GM21360 (cell line): Measurements from ENCODE around the gene TIMP2.
"Not testable (repeated sequence)": the region's sequence is repeated elsewhere in the genome, so short reads cannot be mapped to it uniquely, and the experiment has no call there.

ENCODE experiments used
- ATAC-seq: cut with Tn5 transposase; IDR thresholded peaks from one replicate; pipeline ENCODE4 v1.9.1; 2021; ENCODE audit warnings: mild to moderate bottlenecking, moderate library complexity; ENCODE audit not compliant: unreplicated experiment

Gene TIMP2

GRCh38 chr17:78908426-78908825 lies 16.8 kb downstream of the TIMP2 start:
- no peak for ATAC-seq

GRCh38 chr17:78905541-78905940 lies 19.6 kb downstream of the TIMP2 start:
- ATAC-seq, result no peak

GRCh38 chr17:78905116-78905515 lies 20.1 kb downstream of the TIMP2 start:
- ATAC-seq, result no peak

- ATAC-seq, result no peak
Observed at GRCh38 chr17:78904371-78904770, 20.8 kb downstream of the TIMP2 start.

- ATAC-seq, result no peak
Observed at GRCh38 chr17:78903101-78903779, 21.9 kb downstream of the TIMP2 start, which contains the start of gene CEP295NL. Gene CEP295NL (minus strand): TSS chr17:78903201. CDS start chr17:78901828, 1,373 bp downstream.

- ATAC-seq, result not testable (repeated sequence)
Observed at GRCh38 chr17:78902231-78902630, 23.0 kb downstream of the TIMP2 start.

- ATAC-seq, result no peak
Observed at GRCh38 chr17:78901806-78902205, 23.4 kb downstream of the TIMP2 start.

GRCh38 chr17:78900816-78901215 lies 24.4 kb downstream of the TIMP2 start:
- ATAC-seq, result no peak

- no peak for ATAC-seq
Observed at GRCh38 chr17:78899361-78900260, 25.6 kb downstream of the TIMP2 start.

- ATAC-seq, result no peak
Observed at GRCh38 chr17:78898947-78899346, 26.2 kb downstream of the TIMP2 start.

GRCh38 chr17:78898075-78898836 lies 26.9 kb downstream of the TIMP2 start:
- no peak for ATAC-seq

- ATAC-seq, result no peak
Observed at GRCh38 chr17:78897664-78898047, 27.5 kb downstream of the TIMP2 start.

GRCh38 chr17:78896834-78897663 lies 28.1 kb downstream of the TIMP2 start:
- ATAC-seq, result no peak

GRCh38 chr17:78896091-78896833 lies 28.9 kb downstream of the TIMP2 start:
- ATAC-seq, result no peak

- ATAC-seq, result no peak
Observed at GRCh38 chr17:78895322-78895721, 29.9 kb downstream of the TIMP2 start.

GRCh38 chr17:78893684-78894083 lies 31.5 kb downstream of the TIMP2 start:
- no peak for ATAC-seq

GRCh38 chr17:78892936-78893379 lies 32.2 kb downstream of the TIMP2 start:
- no peak for ATAC-seq

- ATAC-seq, result no peak
Observed at GRCh38 chr17:78892520-78892919, 32.7 kb downstream of the TIMP2 start.

GRCh38 chr17:78892062-78892456 lies 33.1 kb downstream of the TIMP2 start:
- no peak for ATAC-seq
